Lower lobe of right lung (tissue), 2 donors: Measurements from ENCODE around the gene ARMC5. TPM values are rescaled to one million over a fixed set of nuclear protein-coding genes. Genes with fewer than 3 reads are reported as not detected.

ENCODE experiments used
- ATAC-seq, 2 donors: fragments of 200-7000 bp; cut with Tn5 transposase; one replicate each; pipeline ENCODE4 v1.9.1; 2020 to 2022; ENCODE audit warnings: mild to moderate bottlenecking in 2 of 2, moderate library complexity in 2 of 2
- DNase-seq: peaks from one replicate; pipeline ENCODE4 v3.0.0-alpha.2; 2020
- H3K27ac ChIP-seq: fragments of 200-600 bp; one replicate; pipeline ENCODE4 v1.8.0; 2022
- H3K27me3 ChIP-seq: fragments of 200-600 bp; one replicate; pipeline ENCODE4 v1.8.0; 2022; ENCODE audit warnings: low read depth
- H3K36me3 ChIP-seq: fragments of 200-600 bp; one replicate; pipeline ENCODE4 v1.8.0; 2022; ENCODE audit warnings: mild to moderate bottlenecking
- H3K4me1 ChIP-seq: fragments of 200-600 bp; one replicate; pipeline ENCODE4 v1.8.0; 2022
- H3K4me3 ChIP-seq: fragments of 200-600 bp; one replicate; pipeline ENCODE4 v1.8.0; 2022; ENCODE audit warnings: mild to moderate bottlenecking
- H3K9me3 ChIP-seq: fragments of 200-600 bp; one replicate; pipeline ENCODE4 v1.8.0; 2022
- intact Hi-C: fragments of 100-400 bp; cut with DNase I; formaldehyde crosslinking; loops from one replicate; pipeline ENCODE4 v1.11.0; 2022
- total RNA-seq: library from RNA; stranded (reverse); fragmentation: NEBNext Ultra II Directional; extraction: Animal tissue kit (Norgen Biotek cat#: 25700); gene quantifications from one replicate; pipeline ENCODE4 v1.2.1, GENCODE V29; 2021
- TF ChIP-seq, protein P1 (sequence below): fragments of 200-600 bp; IDR thresholded peaks from one replicate; pipeline ENCODE4 v1.8.0; 2022; ENCODE audit warnings: antibody characterized with exemption, mild to moderate bottlenecking
- donor health status: DM: no; HTN: yes; CAD: no; lungs with severe emphysema.

The ARMC5 gene
- total RNA-seq, 1 donor from 2014 or later, result 9.6 TPM

DNA sequence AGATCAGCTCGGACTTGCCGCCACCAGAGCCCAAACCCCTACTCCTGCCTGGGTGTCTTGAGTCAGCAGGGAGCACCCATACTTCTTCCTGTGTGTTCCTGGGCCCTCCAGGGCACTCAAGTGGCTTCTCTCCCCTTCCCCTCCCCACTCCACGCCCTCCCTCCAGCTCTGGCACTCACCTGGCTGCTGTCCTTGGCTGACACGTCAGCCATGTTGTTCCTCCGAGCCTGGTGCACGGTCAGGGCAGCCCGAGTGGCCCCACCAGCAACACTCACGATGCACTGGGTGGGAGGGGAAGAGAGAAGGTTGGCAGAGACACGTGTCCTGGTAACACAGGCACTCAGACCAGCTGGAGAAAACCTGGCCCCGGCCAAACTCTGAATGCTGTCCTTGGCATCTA lies 37.4 kb downstream of the ARMC5 start:
- Histone ChIP-seq H3K4me1 (peaks cover 17% of the 10 kb centered on the region), H3K4me3 (no peak overlapping the region), H3K9me3 (no peaks in the 10 kb centered on the region), H3K27me3 (no peaks in the 10 kb centered on the region), H3K27ac (peak overlapping the region; percentile 31), H3K36me3 (peaks cover 80% of the 10 kb centered on the region)
- ATAC-seq (peak; percentile 83 to 89), DNase-seq (peak; percentile 81)
- intact Hi-C loops, result no loop called here
- TF ChIP-seq, protein P1, sequence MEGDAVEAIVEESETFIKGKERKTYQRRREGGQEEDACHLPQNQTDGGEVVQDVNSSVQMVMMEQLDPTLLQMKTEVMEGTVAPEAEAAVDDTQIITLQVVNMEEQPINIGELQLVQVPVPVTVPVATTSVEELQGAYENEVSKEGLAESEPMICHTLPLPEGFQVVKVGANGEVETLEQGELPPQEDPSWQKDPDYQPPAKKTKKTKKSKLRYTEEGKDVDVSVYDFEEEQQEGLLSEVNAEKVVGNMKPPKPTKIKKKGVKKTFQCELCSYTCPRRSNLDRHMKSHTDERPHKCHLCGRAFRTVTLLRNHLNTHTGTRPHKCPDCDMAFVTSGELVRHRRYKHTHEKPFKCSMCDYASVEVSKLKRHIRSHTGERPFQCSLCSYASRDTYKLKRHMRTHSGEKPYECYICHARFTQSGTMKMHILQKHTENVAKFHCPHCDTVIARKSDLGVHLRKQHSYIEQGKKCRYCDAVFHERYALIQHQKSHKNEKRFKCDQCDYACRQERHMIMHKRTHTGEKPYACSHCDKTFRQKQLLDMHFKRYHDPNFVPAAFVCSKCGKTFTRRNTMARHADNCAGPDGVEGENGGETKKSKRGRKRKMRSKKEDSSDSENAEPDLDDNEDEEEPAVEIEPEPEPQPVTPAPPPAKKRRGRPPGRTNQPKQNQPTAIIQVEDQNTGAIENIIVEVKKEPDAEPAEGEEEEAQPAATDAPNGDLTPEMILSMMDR, result no peak

- TF ChIP-seq, protein P1, result no peak
- Histone ChIP-seq H3K27ac (no peak overlapping the region), H3K4me3 (no peak overlapping the region), H3K4me1 (peaks cover 32% of the 10 kb centered on the region), H3K27me3 (no peaks in the 10 kb centered on the region), H3K36me3 (peaks cover 62% of the 10 kb centered on the region), H3K9me3 (no peaks in the 10 kb centered on the region)
- ATAC-seq (no peak), DNase-seq (no peak)
- intact Hi-C loops, result no loop called here
These were observed 39.2 kb downstream of the ARMC5 start for GRCh38 chr16:31498493-31498892.

- no peaks in the 10 kb centered on the region for H3K9me3 ChIP-seq
- no peak for DNase-seq
- H3K27me3 ChIP-seq, result no peaks in the 10 kb centered on the region
- intact Hi-C loops, result no loop called here
- no peak overlapping the region for H3K4me3 ChIP-seq
- H3K27ac ChIP-seq, result no peak overlapping the region
- TF ChIP-seq, protein P1, result no peak
- H3K36me3 ChIP-seq, result peaks cover 53% of the 10 kb centered on the region
- H3K4me1 ChIP-seq, result peaks cover 43% of the 10 kb centered on the region
- no peak for ATAC-seq
These were observed 40.6 kb downstream of the ARMC5 start for GRCh38 chr16:31499928-31500327.

DNA sequence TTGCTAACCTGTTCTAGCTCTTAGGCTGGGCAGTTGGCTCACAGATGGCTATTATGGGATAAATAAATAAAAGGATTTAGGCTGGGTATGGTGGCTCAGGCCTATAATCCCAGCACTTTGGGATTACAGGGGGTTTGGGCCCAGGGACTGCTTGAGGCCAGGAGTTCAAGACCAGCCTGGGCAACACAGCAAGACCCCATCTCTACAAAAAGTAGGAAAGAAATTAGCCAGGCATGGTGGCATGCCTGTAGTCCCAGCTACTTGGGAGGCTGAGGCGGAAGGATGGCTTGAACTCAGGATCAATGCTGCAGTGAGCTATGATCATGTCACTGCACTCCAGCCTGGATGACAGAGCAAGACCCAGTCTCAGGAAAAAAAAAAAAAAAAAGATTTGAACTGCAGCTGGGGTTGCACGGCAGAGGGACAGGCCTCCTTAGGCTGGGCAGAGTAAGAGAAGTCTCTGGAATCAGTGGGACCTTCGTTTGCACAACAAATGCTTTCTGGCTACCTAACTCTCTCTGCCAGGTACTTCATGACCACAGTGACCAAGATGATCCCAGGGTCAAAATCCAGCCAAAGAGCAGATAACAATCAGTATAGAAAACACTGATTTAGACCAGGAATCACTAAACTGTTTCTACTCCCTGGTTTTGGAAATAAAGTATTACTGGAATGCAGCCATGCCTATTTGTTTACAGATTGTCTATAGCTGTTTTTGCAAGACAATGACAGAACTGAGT lies 42.1 kb downstream of the ARMC5 start:
- H3K36me3 ChIP-seq, result peaks cover 49% of the 10 kb centered on the region
- TF ChIP-seq, protein P1, result no peak
- H3K27me3 ChIP-seq, result no peaks in the 10 kb centered on the region
- H3K4me1 ChIP-seq, result peaks cover 37% of the 10 kb centered on the region
- DNase-seq (no peak), ATAC-seq (no peak)
- intact Hi-C loops, result no loop called here
- H3K27ac ChIP-seq, result no peak overlapping the region
- no peaks in the 10 kb centered on the region for H3K9me3 ChIP-seq
- H3K4me3 ChIP-seq, result no peak overlapping the region

DNA sequence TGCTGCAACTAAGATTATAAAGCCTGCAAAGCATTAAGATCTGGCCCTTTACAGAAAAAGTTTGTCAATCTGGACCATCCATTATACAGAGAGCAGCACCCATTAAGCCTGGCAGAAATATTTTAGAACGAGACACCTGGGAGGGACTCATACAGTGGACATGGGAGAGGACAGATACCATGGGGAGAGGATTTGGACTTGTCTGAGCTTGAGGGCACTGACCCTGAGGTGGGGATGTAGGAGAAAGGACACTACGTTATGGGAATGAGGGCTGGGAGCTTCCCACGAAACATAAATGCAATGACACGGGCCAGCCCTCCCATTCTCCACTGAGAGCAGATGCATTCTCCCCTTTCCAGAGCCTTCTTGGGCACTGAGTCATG lies 42.7 kb downstream of the ARMC5 start:
- intact Hi-C loops, result no loop called here
- peaks cover 42% of the 10 kb centered on the region for H3K4me1 ChIP-seq
- H3K27me3 ChIP-seq, result no peaks in the 10 kb centered on the region
- no peak overlapping the region for H3K27ac ChIP-seq
- TF ChIP-seq, protein P1, result no peak
- no peaks in the 10 kb centered on the region for H3K9me3 ChIP-seq
- H3K4me3 ChIP-seq, result no peak overlapping the region
- no peak for DNase-seq
- ATAC-seq, result no peak
- peaks cover 43% of the 10 kb centered on the region for H3K36me3 ChIP-seq
